Astrocyte (in vitro differentiated cells and primary cell): ENCODE measurements around the gene PCNP.

Source experiments
- CTCF ChIP-seq: IDR thresholded peaks from 2 replicates; pipeline ENCODE4 v1.5.1; 2011; ENCODE audit warnings: low read depth, mild to moderate bottlenecking, inconsistent platforms, low read length, moderate library complexity; ENCODE audit not compliant: insufficient read depth
- EZH2 ChIP-seq: IDR thresholded peaks from 2 replicates; pipeline ENCODE4 v1.6.1; 2012; ENCODE audit warnings: mild to moderate bottlenecking, low read length, inconsistent platforms; ENCODE audit not compliant: insufficient read depth

DNA sequence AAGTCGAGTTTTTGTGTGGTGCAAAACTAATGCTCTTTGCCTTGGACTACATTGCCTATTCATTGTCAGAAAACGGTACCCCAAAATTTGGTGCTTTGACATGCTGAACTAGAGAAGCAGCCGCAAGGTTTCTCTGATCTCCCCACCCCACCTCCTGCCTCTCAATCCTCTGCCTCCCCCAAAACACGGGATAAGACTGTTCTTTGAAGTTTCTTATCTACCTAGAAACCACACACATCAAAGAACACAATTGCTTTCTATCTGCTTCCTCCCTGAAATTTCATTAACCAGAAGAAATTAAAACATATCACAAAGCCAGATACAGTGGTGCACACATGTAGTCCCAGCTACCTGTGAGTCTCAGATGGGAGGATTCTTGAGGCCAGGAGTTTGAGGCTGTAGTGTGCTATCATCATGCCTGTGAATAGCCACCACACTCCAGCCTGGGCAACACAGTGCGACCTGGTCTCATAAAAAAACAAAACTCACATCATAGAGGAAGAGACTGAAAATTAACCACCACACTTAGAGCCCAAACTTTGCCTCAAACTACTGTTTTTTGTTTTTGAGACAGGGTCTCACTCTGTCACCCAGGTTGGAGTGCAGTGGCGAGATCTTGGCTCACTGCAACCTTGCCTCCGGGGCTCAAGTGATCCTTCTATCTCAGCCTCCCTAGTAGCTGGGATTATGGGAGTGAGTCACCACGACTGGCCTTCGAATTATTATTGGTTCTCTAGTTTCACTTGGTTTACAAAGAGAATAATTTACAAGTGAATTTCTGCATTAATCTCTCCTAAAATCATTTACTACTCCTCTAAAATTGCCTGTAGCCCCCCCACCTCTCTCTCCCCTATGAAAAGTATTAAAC is 2.7 kb upstream of the PCNP start:
- TF ChIP-seq CTCF (no peak), EZH2 (no peak)
